ENCODE measurements around the gene ARHGEF28.

The ARHGEF28 gene

DNA sequence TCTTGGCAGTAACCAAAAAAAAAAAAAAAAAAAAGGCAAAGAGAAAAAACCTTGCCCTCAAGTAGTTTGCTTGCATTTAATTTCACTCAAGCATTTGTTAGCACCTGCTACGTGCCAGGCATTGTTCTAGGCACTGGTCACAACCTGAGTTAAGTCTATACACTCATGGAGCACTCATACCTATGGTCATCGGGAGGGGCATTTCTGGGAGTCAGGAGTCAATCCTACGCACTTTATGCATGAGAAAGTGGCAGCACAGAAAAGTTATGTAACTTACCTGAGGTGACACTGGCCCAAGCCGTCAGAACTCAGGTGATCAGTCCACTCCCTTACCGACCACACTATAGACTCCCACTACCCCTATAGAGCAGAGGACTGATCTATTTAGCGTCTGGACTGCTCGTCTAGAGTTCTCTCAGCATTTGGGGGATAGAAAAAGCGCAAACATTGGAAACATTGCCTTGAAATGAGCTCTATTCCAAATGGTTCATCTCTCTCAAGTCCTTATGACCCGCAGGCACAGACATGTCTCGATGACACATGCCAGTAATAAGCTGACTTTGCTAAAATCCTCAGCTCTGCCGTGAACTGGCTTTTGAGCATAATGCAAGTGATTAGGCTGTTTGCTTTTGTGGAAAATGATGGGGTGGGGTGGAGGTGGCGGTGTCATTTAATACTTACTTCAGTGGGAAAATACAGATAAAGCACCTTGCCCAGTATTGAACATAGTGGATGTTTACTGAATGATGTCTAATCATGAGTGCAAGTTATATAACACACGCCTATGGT lies 160.2 kb downstream of the ARHGEF28 start:
- in situ Hi-C loops (cut with HindIII; ENCODE audit: low pct_ligation_motif_present, low pct_unique_long_range_greater_than_20kb, low sequenced_read_pairs): loop anchor here (25.0 kb wide), 1 partner anchor 199 kb away; no protein-coding TSS in a partner anchor
- no peak for DNase-seq

DNA sequence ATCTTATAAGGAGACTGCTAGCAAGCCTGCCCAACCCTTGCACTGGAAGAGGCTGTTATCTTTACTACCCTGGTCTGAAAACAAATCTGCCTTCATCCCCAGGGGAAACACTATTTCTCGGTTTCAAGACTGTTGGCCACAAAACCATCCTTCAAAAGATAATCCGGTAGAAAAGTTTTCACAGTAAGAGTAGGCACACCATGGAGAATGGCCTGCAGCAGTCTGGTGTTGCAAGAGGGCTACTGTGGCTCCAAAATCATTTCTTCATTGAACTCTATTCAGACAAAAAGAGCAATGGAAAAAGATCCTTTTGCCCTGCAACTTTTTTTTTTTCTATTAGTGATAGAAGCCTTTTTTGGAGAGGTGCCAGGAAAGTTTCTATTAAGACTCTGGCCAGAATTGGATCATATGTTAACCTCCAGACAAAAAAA lies 163.9 kb downstream of the ARHGEF28 start:
- no peak for DNase-seq
- in situ Hi-C loops (cut with HindIII; ENCODE audit: low pct_ligation_motif_present, low pct_unique_long_range_greater_than_20kb, low sequenced_read_pairs): loop anchor here (25.0 kb wide), 1 partner anchor 203 kb away; no protein-coding TSS in a partner anchor

DNA sequence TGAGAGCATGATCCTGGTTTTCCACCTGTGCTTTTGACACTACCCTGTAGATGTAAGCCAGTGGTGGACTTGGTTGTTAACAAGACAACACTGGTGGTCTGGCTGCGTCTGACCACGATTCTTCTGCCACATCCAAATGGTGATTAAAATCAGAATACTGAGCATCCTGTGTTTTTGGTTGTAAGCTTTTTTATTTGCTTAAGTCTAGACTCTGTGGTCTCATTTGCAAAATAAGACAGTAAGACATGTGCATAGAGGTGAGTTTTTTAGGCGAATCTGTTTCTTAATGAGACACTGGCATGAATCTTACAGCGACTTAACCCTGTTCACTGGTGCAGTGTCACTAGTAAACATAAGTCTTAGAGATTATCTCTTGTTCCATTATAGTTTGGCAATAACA lies 165.4 kb downstream of the ARHGEF28 start:
- in situ Hi-C loops (cut with HindIII; ENCODE audit: low pct_ligation_motif_present, low pct_unique_long_range_greater_than_20kb, low sequenced_read_pairs): loop anchor here (25.0 kb wide), 1 partner anchor 204 kb away; no protein-coding TSS in a partner anchor
- no peak for DNase-seq

DNA sequence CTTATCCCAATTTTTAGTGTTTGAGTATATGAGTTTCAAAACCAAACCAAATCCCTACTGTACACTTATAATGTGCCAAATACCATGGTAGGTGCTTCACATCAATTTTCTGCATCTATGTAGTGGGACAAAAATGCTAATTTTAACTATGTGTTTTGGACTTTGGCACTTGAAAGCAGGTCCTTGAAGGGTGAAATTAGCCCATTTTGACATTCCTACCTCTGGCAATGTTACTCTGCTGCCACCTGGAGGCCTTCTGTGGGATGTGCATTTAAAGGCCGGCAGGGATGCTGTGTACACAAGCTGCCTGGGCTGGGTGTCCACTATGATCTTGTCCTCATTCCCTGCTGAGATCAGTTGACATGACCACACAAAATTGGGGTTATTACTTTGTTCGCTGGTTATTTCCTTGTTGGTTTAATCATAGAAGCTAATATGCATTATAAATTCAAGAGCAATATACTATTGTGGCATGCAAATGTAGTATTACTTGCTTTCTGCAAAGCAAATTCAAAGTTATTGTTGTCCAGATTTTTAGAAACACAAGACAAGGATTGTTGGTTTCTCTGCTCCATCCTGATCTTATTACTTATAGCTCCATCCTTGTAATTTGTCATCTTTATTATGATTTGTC lies 166.8 kb downstream of the ARHGEF28 start:
- in situ Hi-C loops (cut with HindIII; ENCODE audit: low pct_ligation_motif_present, low pct_unique_long_range_greater_than_20kb, low sequenced_read_pairs): loop anchor here (25.0 kb wide), 1 partner anchor 206 kb away; no protein-coding TSS in a partner anchor
- peak; percentile 62 for DNase-seq

DNA sequence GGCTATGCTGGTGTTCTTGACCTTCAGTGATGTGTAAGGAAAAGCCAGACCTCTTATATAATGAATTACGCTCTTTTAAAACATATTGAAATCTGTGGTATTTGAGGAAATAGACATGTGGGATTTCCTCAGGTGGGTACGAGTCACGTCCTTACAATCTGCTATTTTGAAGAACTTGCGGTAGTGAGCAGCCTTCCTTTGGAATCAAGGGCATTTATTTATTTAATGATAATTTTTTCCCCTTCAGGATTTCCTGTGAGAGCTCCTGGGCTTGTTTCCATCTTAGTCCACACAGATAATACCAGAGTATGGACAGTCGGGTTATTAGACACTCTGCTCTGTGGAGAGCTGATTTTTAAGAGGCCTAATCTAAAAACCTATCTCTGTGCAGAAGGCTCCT lies 167.9 kb downstream of the ARHGEF28 start:
- in situ Hi-C loops (cut with HindIII; ENCODE audit: low pct_ligation_motif_present, low pct_unique_long_range_greater_than_20kb, low sequenced_read_pairs): loop anchor here (25.0 kb wide), 1 partner anchor 207 kb away; no protein-coding TSS in a partner anchor
- DNase-seq: no peak

DNA sequence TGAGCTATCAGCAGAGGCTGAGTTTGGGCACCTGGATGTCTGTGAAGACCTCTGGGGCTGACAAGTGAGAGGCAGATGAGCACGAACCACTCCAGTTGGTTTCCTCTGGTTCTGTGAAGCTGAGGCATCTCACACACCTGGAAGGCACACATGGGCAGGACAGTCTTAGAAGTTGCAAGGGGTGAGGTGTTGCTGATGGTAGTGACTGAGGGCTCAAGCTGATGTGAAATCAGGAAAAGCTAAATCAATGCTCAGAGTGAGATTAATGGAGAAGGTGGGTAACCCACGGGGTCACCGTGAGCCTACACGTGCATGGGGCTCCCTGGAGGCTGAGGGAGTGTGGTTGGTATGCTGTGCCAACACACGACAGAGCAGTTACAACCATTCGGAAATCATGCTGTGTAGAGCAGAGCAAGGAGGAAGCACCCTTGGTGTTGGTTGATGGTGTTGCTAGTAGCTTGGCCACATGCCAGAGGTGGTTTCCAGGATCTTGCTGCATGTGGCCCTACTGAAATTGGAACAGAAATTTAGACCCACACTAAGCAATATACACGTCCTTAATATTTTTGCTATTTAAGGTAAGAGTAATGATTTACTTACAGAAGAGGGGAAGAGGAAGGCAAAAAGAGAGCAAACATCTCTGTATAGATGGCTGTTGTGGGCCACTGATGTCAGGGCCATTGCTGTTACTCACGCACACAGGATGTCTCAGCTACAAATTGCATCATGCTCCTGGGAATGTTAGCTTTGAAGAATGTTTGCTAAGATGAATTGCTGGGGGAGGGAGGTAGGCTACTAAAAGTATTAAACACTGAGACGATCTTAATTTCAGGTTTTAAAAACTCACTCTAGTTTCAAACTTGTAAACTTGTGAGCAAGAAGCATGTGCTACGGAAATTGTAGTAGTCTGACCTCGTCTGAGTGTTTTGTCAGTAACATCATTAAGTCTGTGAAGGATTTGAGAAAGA lies 170.5 kb downstream of the ARHGEF28 start:
- in situ Hi-C loops (cut with HindIII; ENCODE audit: low pct_ligation_motif_present, low pct_unique_long_range_greater_than_20kb, low sequenced_read_pairs): loop anchor here (25.0 kb wide), 1 partner anchor 209 kb away; no protein-coding TSS in a partner anchor
- DNase-seq: peak; percentile 70

DNA sequence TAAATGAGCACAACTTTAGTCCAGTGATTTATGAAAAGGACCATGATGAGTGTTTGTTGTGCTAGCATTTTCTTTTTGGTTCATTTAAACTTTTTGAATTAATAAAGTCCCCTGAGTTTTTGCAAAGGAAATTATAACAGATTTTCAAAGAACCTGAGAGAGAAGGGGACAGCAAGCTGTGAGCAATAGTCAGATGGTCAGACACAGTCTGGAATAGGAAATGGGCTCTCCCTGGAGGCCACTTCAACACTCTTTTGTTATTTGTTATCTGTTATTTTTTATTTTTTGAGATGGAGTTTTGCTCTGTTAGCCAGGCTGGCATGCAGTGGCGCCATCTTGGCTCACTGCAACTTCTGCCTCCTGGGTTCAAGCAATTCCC lies 171.1 kb downstream of the ARHGEF28 start:
- DNase-seq: no peak
- in situ Hi-C loops (cut with HindIII; ENCODE audit: low pct_ligation_motif_present, low pct_unique_long_range_greater_than_20kb, low sequenced_read_pairs): loop anchor here (25.0 kb wide), 1 partner anchor 210 kb away; no protein-coding TSS in a partner anchor

DNA sequence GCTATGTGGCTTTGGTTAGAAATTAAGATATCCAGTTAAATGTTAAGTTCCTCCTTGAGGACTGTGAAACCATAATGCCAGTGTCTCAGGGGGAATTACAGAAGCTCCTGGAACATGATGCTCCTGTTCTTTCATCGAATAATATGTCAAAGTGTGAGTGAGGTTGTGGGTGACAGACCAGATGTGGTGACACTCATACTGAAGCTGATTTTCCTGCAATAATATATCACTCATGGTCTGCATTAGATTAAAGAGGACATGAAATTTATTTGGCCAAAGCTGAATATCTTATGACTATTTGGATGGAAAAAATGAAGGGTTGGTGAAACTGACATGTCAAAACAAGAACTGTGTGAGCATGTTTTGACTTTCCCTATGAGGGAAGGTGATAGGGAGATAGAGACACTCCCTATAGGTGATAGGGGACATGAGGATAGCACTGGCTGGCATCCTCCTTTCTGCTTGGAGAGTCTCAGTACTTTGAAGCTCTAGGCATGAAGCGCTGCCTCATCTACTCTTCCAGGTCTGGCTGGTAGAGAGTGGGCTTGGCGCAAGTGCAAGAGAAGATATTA lies 173.5 kb downstream of the ARHGEF28 start:
- in situ Hi-C loops (cut with HindIII; ENCODE audit: low pct_ligation_motif_present, low pct_unique_long_range_greater_than_20kb, low sequenced_read_pairs): loop anchor here (25.0 kb wide), 1 partner anchor 212 kb away; no protein-coding TSS in a partner anchor
- DNase-seq: no peak

DNA sequence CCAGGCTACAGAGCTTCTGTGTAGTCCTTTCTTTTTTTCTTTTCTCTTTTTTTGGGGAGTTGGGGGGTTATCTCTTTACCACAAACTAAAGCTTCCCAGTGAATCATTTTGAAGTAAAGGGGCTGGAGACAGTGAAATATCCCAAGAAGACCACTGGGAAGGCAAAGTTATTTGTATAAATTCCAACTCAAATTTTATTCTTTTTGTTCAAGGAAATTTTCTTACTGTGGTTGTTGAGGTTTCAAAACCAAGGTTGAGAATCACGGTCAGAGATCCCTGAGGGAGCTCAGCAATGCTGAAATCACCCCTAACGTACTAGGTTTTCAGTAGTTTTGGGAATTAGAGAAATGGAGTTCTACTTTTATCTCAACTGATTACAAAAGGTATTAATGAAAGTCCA lies 175.7 kb downstream of the ARHGEF28 start:
- in situ Hi-C loops (cut with HindIII; ENCODE audit: low pct_ligation_motif_present, low pct_unique_long_range_greater_than_20kb, low sequenced_read_pairs): no loop called here
- DNase-seq: no peak

DNA sequence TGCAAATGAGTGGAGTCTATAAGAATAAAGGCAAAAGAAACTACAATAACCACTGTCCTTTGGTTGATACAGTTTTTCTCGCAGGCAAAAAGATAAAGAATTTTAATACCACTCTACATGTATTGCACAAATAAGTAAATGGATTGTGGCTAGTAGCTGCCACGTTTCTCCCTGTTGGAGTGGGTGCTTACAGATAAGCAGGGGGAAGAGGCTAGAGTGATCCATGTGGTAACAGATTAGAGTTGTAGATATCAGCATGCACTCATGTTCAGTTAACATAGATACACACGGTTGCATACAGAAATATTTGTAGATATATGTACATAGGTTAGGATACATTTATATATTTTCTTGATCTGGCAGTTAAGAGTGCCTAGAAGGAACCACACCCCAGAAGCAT lies 179.5 kb downstream of the ARHGEF28 start:
- no peak for DNase-seq
- in situ Hi-C loops (cut with HindIII; ENCODE audit: low pct_ligation_motif_present, low pct_unique_long_range_greater_than_20kb, low sequenced_read_pairs): no loop called here

DNA sequence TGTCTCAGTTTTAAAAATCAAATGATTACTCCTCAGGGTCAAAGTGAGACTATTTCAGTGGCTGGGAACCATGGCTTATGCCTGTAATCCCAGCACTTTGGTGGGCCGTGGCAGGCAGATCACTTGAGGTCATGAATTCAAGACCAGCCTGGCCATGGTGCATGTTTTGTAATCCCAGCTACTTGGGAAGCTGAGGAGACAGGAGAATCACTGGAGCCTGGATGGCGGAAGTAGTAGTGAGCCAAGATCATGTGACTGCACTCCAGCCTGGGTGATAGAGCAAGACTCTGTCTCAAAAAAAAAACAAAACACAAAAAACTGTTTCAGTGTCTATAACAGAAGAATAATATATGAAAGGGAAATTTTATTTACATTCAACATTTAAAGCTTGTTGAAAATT lies 182.9 kb downstream of the ARHGEF28 start:
- in situ Hi-C loops (cut with HindIII; ENCODE audit: low pct_ligation_motif_present, low pct_unique_long_range_greater_than_20kb, low sequenced_read_pairs): no loop called here
- no peak for DNase-seq

DNA sequence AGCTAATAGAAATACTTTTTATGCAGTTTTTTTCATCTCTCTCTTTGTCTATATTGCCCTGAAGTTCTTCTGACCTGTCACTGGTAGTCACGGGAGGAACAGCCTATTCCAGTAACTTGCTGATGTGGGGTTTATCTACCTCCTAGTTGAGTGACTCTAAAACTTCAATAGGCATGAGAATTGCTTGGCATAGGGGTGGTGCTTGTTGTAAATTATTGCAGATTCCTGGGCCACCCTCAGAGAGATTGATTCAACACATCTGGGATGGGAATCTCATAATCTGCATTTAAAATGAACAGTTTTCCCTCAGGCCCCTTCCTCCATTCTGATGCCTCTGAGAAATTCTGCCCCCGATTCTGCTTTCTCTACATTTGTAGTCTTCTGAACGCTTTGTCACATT lies 184.4 kb downstream of the ARHGEF28 start:
- in situ Hi-C loops (cut with HindIII; ENCODE audit: low pct_ligation_motif_present, low pct_unique_long_range_greater_than_20kb, low sequenced_read_pairs): no loop called here
- no peak for DNase-seq

DNA sequence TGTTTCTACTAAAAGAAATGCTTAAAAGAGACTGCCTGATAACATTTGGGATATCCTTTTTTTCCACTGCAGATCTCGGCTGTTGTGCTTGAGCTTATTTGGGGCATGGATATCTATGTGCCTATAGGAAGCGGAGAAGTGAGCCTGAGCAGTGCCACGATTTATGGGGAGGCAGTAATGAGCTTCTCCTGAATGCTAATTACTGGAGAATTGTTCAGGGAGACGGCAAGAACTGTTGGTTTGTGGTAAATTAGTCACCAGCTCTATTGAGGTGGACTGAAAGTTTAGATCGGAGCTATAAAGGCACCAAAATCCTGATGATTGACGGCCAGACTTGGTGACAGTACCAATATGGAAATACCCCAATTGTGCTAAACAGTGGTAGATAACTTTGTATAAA lies 186.5 kb downstream of the ARHGEF28 start:
- in situ Hi-C loops (cut with HindIII; ENCODE audit: low pct_ligation_motif_present, low pct_unique_long_range_greater_than_20kb, low sequenced_read_pairs): no loop called here

DNA sequence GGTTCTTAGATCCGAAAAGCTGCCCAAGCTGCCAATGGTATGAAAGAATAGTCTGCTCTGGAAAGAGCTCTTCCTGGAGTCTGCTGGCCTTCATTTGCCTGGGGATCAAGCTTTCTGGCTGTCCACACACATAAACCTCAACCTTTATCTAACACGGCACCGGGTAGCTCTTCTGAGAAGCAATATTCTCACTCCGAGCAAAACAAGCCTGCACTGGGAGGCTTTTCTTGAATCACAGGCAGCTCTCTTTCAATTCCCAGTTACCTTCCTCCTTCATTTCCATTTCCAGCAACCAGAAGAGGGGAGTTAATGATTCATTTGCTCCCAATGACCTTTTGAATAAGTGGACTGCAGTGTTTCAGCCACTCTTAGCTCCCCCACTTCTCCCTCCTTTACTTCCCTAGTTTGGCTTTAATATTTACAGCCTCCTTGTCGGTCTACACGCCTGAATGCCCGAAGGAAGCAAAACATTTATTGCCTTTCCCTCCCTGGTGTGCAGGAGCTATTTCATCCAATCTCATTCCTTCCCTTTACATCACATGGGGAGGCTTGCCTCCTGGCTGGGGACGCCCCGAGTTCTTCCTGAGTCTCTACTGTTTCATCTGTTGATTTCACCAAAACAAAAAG lies 187.1 kb downstream of the ARHGEF28 start:
- peak; percentile 97 for DNase-seq
- in situ Hi-C loops (cut with HindIII; ENCODE audit: low pct_ligation_motif_present, low pct_unique_long_range_greater_than_20kb, low sequenced_read_pairs): no loop called here

More for the DNA sequence above, 186.5 kb downstream of the ARHGEF28 start:
- no peak for DNase-seq

DNA sequence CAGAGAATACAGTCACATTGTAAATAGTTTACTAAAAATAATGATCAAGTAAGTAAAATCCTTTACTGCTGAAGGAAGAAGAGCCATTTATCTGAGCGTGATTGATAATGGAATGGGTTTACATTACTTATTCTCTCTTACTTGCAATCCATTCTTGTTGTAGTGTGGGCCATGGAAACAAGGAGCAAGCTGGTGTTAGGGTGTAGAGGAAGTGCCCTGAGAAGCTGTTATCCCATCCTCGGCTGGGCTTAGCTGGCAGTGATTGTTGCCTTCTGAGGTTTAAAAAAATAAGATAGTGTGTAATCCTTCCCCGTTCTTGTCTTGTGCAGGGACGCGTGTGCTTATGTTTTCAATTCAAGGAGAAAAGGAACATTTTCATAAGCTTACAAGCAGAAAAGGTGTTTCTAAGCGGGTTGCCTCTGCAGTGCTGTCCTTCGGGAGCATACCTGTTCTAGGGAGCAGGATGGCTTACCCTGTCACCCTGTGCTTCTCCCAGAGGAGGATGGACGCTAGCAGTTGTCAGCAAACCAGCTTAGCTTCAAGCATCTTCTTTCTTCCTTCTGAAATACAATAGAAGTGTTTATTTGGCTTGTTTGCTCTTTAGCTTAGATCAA lies 188.3 kb downstream of the ARHGEF28 start:
- no peak for DNase-seq
- in situ Hi-C loops (cut with HindIII; ENCODE audit: low pct_ligation_motif_present, low pct_unique_long_range_greater_than_20kb, low sequenced_read_pairs): no loop called here

DNA sequence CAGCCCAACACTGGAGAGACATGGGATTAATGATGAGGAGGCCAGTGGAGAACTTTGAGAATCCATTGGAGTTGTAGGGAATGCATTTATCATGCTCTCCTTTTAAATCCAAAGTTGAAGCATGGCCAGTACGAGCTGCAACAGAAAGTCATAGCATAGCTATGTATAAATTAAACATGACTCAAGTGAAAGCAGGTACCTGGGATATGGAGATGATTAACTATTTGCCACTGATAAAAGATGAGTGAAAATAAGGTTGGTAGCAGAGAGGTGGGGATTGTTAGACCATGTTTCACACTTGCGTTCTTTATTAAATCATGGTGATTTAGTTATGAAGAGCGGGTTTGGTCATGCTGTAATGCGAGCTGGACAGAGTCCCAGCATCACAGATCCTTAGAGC lies 189.6 kb downstream of the ARHGEF28 start:
- peak; percentile 68 for DNase-seq
- in situ Hi-C loops (cut with HindIII; ENCODE audit: low pct_ligation_motif_present, low pct_unique_long_range_greater_than_20kb, low sequenced_read_pairs): no loop called here

DNA sequence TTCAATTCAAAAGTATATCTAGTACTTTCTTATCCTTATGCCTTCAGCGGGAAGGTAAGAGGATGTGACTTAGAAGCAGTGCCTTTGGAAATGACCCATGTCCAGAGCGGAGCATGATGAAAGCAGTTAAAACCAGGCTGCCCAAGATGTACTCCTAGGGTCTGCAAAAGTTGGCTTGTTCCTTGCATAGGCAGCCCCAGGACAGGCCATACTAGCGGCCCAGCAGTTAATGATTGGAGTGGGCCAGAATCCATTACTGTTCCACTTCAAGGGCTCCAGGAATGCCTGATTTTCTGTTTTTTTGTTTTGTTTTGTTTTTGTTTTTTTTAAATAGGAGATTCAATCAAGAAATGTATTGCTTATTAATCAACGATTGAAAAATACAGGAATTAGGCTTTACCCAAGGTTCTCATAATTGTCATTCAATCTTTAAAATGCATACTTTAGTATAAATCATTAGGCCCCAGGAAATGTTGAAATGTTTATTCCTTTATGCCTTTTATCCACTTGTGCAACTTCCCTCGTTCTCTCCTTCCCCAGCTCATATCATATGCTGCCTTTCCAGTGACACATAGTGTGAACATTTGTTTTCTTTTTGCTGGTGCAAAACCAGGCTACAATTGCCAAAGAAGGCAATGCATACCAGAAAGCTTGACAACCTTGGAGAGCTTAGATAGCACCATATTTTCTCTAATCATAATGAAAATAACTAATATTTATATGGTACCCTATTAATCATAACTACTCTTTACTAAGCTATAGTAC lies 190.8 kb downstream of the ARHGEF28 start:
- DNase-seq: peak; percentile 35
- in situ Hi-C loops (cut with HindIII; ENCODE audit: low pct_ligation_motif_present, low pct_unique_long_range_greater_than_20kb, low sequenced_read_pairs): no loop called here
